Liver (tissue), 2 donors: Measurements from ENCODE around the gene CLASP2.

Experiments
- GABPA ChIP-seq, 2 donors: IDR thresholded peaks in 1 of 2; conservative IDR thresholded peaks in 1 of 2; 2 replicates each; pipeline ENCODE4 v1.6.1; 2016; ENCODE audit warnings: antibody characterized with exemption in 2 of 2, mild to moderate bottlenecking in 1 of 2, moderate library complexity in 1 of 2
- REST ChIP-seq: IDR thresholded peaks from 2 replicates; pipeline ENCODE4 v1.6.1; 2016; ENCODE audit warnings: antibody characterized with exemption, mild to moderate bottlenecking
- TAF1 ChIP-seq: conservative IDR thresholded peaks from 2 replicates; pipeline ENCODE4 v1.6.1; 2016; ENCODE audit warnings: antibody characterized with exemption, mild to moderate bottlenecking
- donor health status: healthy.

GRCh38 chr3:33746416-33747116 is 28.5 kb upstream of the CLASP2 start:
- no peak for TF ChIP-seq GABPA (IDR thresholded peaks at IDR 0.05 in 1 of 2, conservative IDR thresholded peaks at IDR 0.05 in 1 of 2)
- no peak for TF ChIP-seq REST
- no peak for TF ChIP-seq TAF1
